Epithelial cell of proximal tubule (primary cell): ENCODE data around the gene ZNF710. TPM values are rescaled to one million over a fixed set of nuclear protein-coding genes. Genes with fewer than 3 reads are reported as not detected.
"Not testable (repeated sequence)": the region's sequence is repeated elsewhere in the genome, so short reads cannot be mapped to it uniquely, and the experiment has no call there.

ENCODE experiments used
- DNase-seq: peaks from one replicate; pipeline ENCODE4 v3.0.0-alpha.2; 2011; ENCODE audit warnings: low read depth
- H3K4me3 ChIP-seq: 2 replicates; pipeline ENCODE4 v1.5.1; 2011; ENCODE audit warnings: low read depth, mild to moderate bottlenecking, low read length
- total RNA-seq: library from RNA; depleted of rRNA; stranded (reverse); fragments of >200 nt; gene quantifications from 2 replicates; pipeline ENCODE4 v1.2.3, GENCODE V29; 2015
- TF ChIP-seq, protein P1 (sequence below): conservative IDR thresholded peaks from 2 replicates; pipeline ENCODE4 v1.5.1; 2012; ENCODE audit warnings: low read depth, mild to moderate bottlenecking, low read length

ZNF710 gene
- total RNA-seq, 1 donor from 2014 or later, result 11.4 TPM

- no peak overlapping the region for H3K4me3 ChIP-seq
- TF ChIP-seq, protein P1, sequence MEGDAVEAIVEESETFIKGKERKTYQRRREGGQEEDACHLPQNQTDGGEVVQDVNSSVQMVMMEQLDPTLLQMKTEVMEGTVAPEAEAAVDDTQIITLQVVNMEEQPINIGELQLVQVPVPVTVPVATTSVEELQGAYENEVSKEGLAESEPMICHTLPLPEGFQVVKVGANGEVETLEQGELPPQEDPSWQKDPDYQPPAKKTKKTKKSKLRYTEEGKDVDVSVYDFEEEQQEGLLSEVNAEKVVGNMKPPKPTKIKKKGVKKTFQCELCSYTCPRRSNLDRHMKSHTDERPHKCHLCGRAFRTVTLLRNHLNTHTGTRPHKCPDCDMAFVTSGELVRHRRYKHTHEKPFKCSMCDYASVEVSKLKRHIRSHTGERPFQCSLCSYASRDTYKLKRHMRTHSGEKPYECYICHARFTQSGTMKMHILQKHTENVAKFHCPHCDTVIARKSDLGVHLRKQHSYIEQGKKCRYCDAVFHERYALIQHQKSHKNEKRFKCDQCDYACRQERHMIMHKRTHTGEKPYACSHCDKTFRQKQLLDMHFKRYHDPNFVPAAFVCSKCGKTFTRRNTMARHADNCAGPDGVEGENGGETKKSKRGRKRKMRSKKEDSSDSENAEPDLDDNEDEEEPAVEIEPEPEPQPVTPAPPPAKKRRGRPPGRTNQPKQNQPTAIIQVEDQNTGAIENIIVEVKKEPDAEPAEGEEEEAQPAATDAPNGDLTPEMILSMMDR, result no peak
- no peak for DNase-seq
Observed at GRCh38 chr15:90064911-90065681, 64.0 kb downstream of the ZNF710 start.

- no peak for DNase-seq
- no peak overlapping the region for H3K4me3 ChIP-seq
- TF ChIP-seq, protein P1, result no peak
Observed at GRCh38 chr15:90065682-90066049, 64.5 kb downstream of the ZNF710 start.

- no peak for DNase-seq
- TF ChIP-seq, protein P1, result no peak
- H3K4me3 ChIP-seq, result no peak overlapping the region
Observed at GRCh38 chr15:90067181-90067952, 66.2 kb downstream of the ZNF710 start.

GRCh38 chr15:90067953-90068606 is 67.0 kb downstream of the ZNF710 start:
- no peak for DNase-seq
- H3K4me3 ChIP-seq, result no peak overlapping the region

GRCh38 chr15:90070623-90071022 is 69.5 kb downstream of the ZNF710 start:
- not testable (repeated sequence) for H3K4me3 ChIP-seq, DNase-seq

More at GRCh38 chr15:90067953-90068606, 67.0 kb downstream of the ZNF710 start:
- TF ChIP-seq, protein P1, result no peak

- DNase-seq, result no peak
- TF ChIP-seq, protein P1, result peak; percentile 87
- no peak overlapping the region for H3K4me3 ChIP-seq
Observed at GRCh38 chr15:90071220-90071807, 70.2 kb downstream of the ZNF710 start.
